HG03565 (cell line): ENCODE data around the gene PRKCZ.

Experiments
- ATAC-seq: cut with Tn5 transposase; IDR thresholded peaks from one replicate; pipeline ENCODE4 v1.9.1; 2021; ENCODE audit warnings: mild to moderate bottlenecking, moderate library complexity; ENCODE audit not compliant: unreplicated experiment

The PRKCZ gene

GRCh38 chr1:2233997-2234761 is 184.0 kb downstream of the PRKCZ start:
- ATAC-seq, result no peak

- ATAC-seq, result no peak
Measured at GRCh38 chr1:2234762-2235113, 184.5 kb downstream of the PRKCZ start.
